Keratinocyte (primary cell): ENCODE results near the gene SF3A2. TPM values are rescaled to one million over a fixed set of nuclear protein-coding genes. Genes with fewer than 3 reads are reported as not detected.

Source experiments
- DNase-seq: peaks from one replicate; pipeline ENCODE4 v3.0.0-alpha.2; 2011; ENCODE audit warnings: low read depth, missing footprints, low spot score
- FAIRE-seq: peaks from 2 replicates; lab custom pipeline; 2011; peaks lifted over from hg19 to GRCh38; lab: Jason Lieb, UNC
- H2AFZ ChIP-seq: 2 replicates; pipeline ENCODE4 v1.6.0; 2012; ENCODE audit warnings: low read length, control low read depth, inconsistent platforms; ENCODE audit not compliant: control insufficient read depth
- H3K27ac ChIP-seq: 2 replicates; pipeline ENCODE4 v1.5.1; 2011; ENCODE audit warnings: low read length; ENCODE audit not compliant: control insufficient read depth, insufficient read depth
- H3K27me3 ChIP-seq: 3 replicates; pipeline ENCODE4 v1.6.0; 2011; ENCODE audit warnings: low read length; ENCODE audit not compliant: control insufficient read depth, insufficient read depth; ENCODE audit errors: extremely low read depth
- H3K36me3 ChIP-seq, 2 experiments: 2 replicates in 1 of 2; 3 replicates in 1 of 2; pipeline ENCODE4 v1.5.1; 2011; ENCODE audit warnings: low read length in 2 of 2, mild to moderate bottlenecking in 1 of 2; ENCODE audit not compliant: control insufficient read depth in 2 of 2, insufficient read depth in 2 of 2; ENCODE audit errors: extremely low read depth in 1 of 2
- H3K4me1 ChIP-seq: 3 replicates; pipeline ENCODE4 v1.5.1; 2011; ENCODE audit warnings: low read length; ENCODE audit not compliant: control insufficient read depth, insufficient read depth; ENCODE audit errors: extremely low read depth
- H3K4me2 ChIP-seq: 3 replicates; pipeline ENCODE4 v1.6.0; 2011; ENCODE audit warnings: low read depth, low read length; ENCODE audit not compliant: control insufficient read depth, insufficient read depth; ENCODE audit errors: extremely low read depth
- H3K4me3 ChIP-seq, 3 experiments: fragments of 200-600 bp in 1 of 3; sonication (generic) in 1 of 3; 2 replicates in 2 of 3; 3 replicates in 1 of 3; pipeline ENCODE4 v1.5.1; 2011 to 2016; ENCODE audit warnings: low read length in 3 of 3, mild to moderate bottlenecking in 3 of 3, control low read depth in 2 of 3, inconsistent platforms in 1 of 3, low read depth in 1 of 3, mixed read lengths in 1 of 3, mixed run types in 1 of 3, moderate library complexity in 1 of 3; ENCODE audit not compliant: control insufficient read depth in 2 of 3, insufficient read depth in 2 of 3; ENCODE audit errors: extremely low read depth in 1 of 3
- H3K79me2 ChIP-seq: 2 replicates; pipeline ENCODE4 v1.6.0; 2012; ENCODE audit warnings: low read length; ENCODE audit not compliant: control insufficient read depth, insufficient read depth
- H3K9ac ChIP-seq: 3 replicates; pipeline ENCODE4 v1.6.0; 2011; ENCODE audit warnings: low read length; ENCODE audit not compliant: control insufficient read depth, insufficient read depth; ENCODE audit errors: extremely low read depth
- H3K9me1 ChIP-seq: 3 replicates; pipeline ENCODE4 v1.6.0; 2011; ENCODE audit warnings: low read length; ENCODE audit not compliant: control insufficient read depth, insufficient read depth; ENCODE audit errors: extremely low read depth
- H3K9me3 ChIP-seq: 2 replicates; pipeline ENCODE4 v1.5.1; 2012; ENCODE audit warnings: low read depth, low read length; ENCODE audit not compliant: control insufficient read depth
- H4K20me1 ChIP-seq: 3 replicates; pipeline ENCODE4 v1.6.0; 2011; ENCODE audit warnings: low read length; ENCODE audit not compliant: control insufficient read depth, insufficient read depth; ENCODE audit errors: extremely low read depth
- CTCF ChIP-seq, 3 experiments: IDR thresholded peaks in 1 of 3; conservative IDR thresholded peaks in 1 of 3; optimal IDR thresholded peaks in 1 of 3; 2 replicates in 2 of 3; 3 replicates in 1 of 3; pipeline versions ENCODE3 to v1.5.1; 2011; ENCODE audit warnings: low read length in 3 of 3, mild to moderate bottlenecking in 3 of 3, moderate library complexity in 2 of 3, control low read depth in 1 of 3, inconsistent platforms in 1 of 3; ENCODE audit not compliant: insufficient read depth in 2 of 3; ENCODE audit errors: extremely low read depth in 1 of 3
- EZH2 ChIP-seq: IDR thresholded peaks from one replicate; pipeline ENCODE4 v1.6.1; 2012; ENCODE audit warnings: inconsistent platforms, mild to moderate bottlenecking, low read length, moderate library complexity
- dilution Hi-C: fragments of 300-500 bp; cut with MboI; formaldehyde crosslinking; loops from one replicate; pipeline ENCODE4 v1.7.0; 2020; ENCODE audit warnings: low sequenced_read_pairs; ENCODE audit not compliant: extremely low pct_ligation_motif_present
- polyA plus RNA-seq, 5 experiments: library from polyadenylated mRNA; depleted of rRNA in 3 of 5; stranded (reverse) in 3 of 5; stranded (forward) in 1 of 5; unstranded in 1 of 5; fragments of >200 nt; gene quantifications; 1 replicate in 1 of 5; 2 replicates in 3 of 5; 3 replicates in 1 of 5; pipeline versions ENCODE4 v1.2.1 to v1.2.3, GENCODE V29; 2011 to 2012; ENCODE audit warnings: missing spikeins in 2 of 5, low read depth in 1 of 5, low replicate concordance in 1 of 5

SF3A2 gene
- polyA plus RNA-seq, 1 donor (not counting 4 experiments of a cell fraction or from before 2014, with no cell fraction given) = 4.7 TPM

GRCh38 chr19:2198317-2198716 is 38.3 kb upstream of the SF3A2 start:
- peaks cover 3% of the 10 kb centered on the region for H4K20me1 ChIP-seq

GRCh38 chr19:2199215-2199614 is 37.4 kb upstream of the SF3A2 start:
- Histone ChIP-seq H3K36me3 (peaks cover 9 to 30% of the 10 kb centered on the region in 2 experiments), H4K20me1 (peaks cover 3% of the 10 kb centered on the region), H3K4me3 (no peak overlapping the region), H3K27ac (no peak overlapping the region), H3K27me3 (no peaks in the 10 kb centered on the region), H3K79me2 (peaks cover 20% of the 10 kb centered on the region), H3K9ac (no peak overlapping the region), H3K4me1 (peaks cover 21% of the 10 kb centered on the region), H3K4me2 (no peak overlapping the region), H3K9me3 (no peaks in the 10 kb centered on the region), H3K9me1 (no peaks in the 10 kb centered on the region), H2AFZ (no peak overlapping the region)
- DNase-seq (no peak), FAIRE-seq (no peak)
- TF ChIP-seq CTCF (optimal IDR thresholded peaks at IDR 0.05 in 1 of 3, IDR thresholded peaks at IDR 0.05 in 1 of 3, conservative IDR thresholded peaks at IDR 0.05 in 1 of 3; ENCODE audit: extremely low read depth in 1 of 3, insufficient read depth in 2 of 3, low read length in 3 of 3) = no peak
- TF ChIP-seq EZH2 = no peak
- dilution Hi-C loops = no loop called here

More at GRCh38 chr19:2198317-2198716, 38.3 kb upstream of the SF3A2 start:
- no peak for DNase-seq
- H3K79me2 ChIP-seq = peaks cover 20% of the 10 kb centered on the region
- no peaks in the 10 kb centered on the region for H3K9me1 ChIP-seq
- dilution Hi-C loops = no loop called here
- H3K4me1 ChIP-seq = peaks cover 14% of the 10 kb centered on the region
- no peaks in the 10 kb centered on the region for H3K9me3 ChIP-seq
- H3K36me3 ChIP-seq = peaks cover 13 to 23% of the 10 kb centered on the region in 2 experiments
- no peak overlapping the region for H3K4me3 ChIP-seq
- H3K4me2 ChIP-seq = no peak overlapping the region
- H3K27me3 ChIP-seq = no peaks in the 10 kb centered on the region
- no peak overlapping the region for H3K27ac ChIP-seq
- H3K9ac ChIP-seq = no peak overlapping the region
- TF ChIP-seq EZH2 (no peak), CTCF (optimal IDR thresholded peaks at IDR 0.05 in 1 of 3, IDR thresholded peaks at IDR 0.05 in 1 of 3, conservative IDR thresholded peaks at IDR 0.05 in 1 of 3; ENCODE audit: extremely low read depth in 1 of 3, insufficient read depth in 2 of 3, low read length in 3 of 3) (no peak)
- no peak for FAIRE-seq
- no peak overlapping the region for H2AFZ ChIP-seq
